ENCODE measurements around the gene FEM1A. TPM values are rescaled to one million over a fixed set of nuclear protein-coding genes. Genes with fewer than 3 reads are reported as not detected.
"Not testable (repeated sequence)": the region's sequence is repeated elsewhere in the genome, so short reads cannot be mapped to it uniquely, and the experiment has no call there.

FEM1A gene
- total RNA-seq, 1 donor from 2014 or later: 11.5 TPM

DNA sequence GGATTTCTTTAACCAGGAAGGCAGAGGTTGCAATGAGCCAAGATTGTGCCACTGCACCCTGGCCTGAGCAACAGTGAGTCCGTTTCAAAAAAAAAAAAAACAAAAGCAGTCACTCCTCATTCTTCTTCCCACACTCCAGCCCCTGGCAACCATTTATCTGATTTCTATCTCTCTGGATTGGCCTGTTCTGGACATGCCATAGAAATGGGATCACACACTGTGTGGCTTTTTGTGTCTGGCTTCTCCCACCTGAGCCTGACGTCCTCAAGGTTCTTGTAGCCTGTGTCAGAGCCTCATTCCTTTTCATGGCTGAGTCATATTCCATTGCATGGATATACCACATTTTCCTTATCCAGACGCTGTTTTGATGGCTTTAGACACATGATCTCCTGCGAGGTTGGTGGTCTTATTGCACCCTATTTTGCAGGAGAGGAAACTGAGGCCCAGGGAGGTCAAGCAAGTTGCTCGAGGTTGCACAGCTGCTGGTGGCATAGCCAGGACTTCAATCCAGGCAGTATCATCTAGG, 15.8 kb upstream of the FEM1A start:
- TF ChIP-seq, protein P1, sequence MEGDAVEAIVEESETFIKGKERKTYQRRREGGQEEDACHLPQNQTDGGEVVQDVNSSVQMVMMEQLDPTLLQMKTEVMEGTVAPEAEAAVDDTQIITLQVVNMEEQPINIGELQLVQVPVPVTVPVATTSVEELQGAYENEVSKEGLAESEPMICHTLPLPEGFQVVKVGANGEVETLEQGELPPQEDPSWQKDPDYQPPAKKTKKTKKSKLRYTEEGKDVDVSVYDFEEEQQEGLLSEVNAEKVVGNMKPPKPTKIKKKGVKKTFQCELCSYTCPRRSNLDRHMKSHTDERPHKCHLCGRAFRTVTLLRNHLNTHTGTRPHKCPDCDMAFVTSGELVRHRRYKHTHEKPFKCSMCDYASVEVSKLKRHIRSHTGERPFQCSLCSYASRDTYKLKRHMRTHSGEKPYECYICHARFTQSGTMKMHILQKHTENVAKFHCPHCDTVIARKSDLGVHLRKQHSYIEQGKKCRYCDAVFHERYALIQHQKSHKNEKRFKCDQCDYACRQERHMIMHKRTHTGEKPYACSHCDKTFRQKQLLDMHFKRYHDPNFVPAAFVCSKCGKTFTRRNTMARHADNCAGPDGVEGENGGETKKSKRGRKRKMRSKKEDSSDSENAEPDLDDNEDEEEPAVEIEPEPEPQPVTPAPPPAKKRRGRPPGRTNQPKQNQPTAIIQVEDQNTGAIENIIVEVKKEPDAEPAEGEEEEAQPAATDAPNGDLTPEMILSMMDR (IDR thresholded peaks at IDR 0.05; ENCODE audit: unreplicated experiment): no peak
- H3K9me3 Mint-ChIP-seq: peaks cover 3% of the 10 kb centered on the region
- H3K27me3 Mint-ChIP-seq (ENCODE audit: low read depth): peaks cover 31% of the 10 kb centered on the region
- no peaks in the 10 kb centered on the region for H3K4me1 Mint-ChIP-seq
- no peak for DNase-seq (ENCODE audit: low spot score in 2 of 2, unreplicated experiment in 2 of 2)
- H3K36me3 Mint-ChIP-seq: no peaks in the 10 kb centered on the region
- H3K27ac Mint-ChIP-seq: no peak overlapping the region
- H3K4me3 Mint-ChIP-seq: no peak overlapping the region

DNA sequence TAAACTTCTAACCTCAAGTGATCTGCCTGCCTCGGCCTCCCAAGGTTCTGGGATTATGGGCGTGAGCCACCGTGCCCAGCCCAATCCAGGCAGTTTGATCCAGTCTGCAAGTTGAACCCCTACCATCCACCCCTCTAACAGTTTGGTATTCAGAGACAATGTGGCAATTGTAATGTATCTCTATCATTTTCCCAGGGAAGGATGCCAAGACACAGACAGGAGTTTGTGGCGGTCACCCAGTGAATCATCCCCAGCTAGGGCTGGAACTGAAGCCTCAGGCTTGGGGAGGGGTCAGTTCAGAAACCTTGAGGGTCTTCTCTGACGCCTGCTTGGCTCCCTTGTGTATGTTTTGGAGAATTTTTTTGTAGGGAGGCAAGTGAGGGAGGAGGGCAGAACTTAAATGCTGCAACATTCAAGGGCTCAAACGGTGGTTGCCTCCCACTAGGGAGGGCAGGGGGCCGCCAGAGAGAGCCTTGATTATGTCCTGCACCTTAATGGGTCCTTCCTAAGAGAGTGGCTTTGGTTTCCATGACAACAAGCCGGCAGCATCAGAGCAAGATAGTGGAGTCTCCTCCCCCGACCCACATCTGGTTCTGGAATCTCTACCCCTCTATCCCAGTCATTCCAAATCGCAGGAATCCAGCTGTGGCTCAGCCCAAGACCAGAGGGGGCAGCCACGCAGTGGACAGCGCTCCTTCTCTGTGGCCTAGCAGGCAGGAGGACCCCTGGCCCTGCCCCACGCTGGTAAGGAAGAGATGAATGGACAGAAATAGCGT, 14.9 kb upstream of the FEM1A start:
- Mint-ChIP-seq H3K36me3 (no peaks in the 10 kb centered on the region), H3K27ac (no peak overlapping the region), H3K4me3 (no peak overlapping the region), H3K27me3 (ENCODE audit: low read depth) (peaks cover 33% of the 10 kb centered on the region), H3K9me3 (peaks cover 3% of the 10 kb centered on the region), H3K4me1 (no peaks in the 10 kb centered on the region)
- DNase-seq (ENCODE audit: low spot score in 2 of 2, unreplicated experiment in 2 of 2): no peak
- TF ChIP-seq, protein P1 (IDR thresholded peaks at IDR 0.05; ENCODE audit: unreplicated experiment): no peak

DNA sequence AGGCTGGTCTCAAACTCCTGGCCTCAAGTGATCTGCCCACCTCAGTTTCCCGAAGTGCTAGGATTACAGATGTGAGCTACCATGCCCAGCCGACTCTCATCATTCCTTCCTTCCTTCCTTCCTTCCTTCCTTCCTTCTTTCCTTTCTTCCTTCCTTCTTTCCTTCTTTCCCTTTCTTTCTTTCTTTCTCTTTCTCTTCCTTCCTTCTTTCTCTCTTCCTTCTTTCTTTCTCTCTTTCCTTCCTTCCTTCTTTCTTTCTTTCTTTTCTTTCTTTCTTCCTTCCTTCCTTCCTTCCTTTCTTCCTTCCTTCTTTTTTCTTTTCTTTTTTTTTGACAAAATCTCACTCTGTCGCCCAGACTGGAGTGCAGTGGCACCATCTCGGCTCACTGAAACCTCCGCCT, 13.4 kb upstream of the FEM1A start:
- DNase-seq (ENCODE audit: low spot score in 2 of 2, unreplicated experiment in 2 of 2); H3K36me3 Mint-ChIP-seq; H3K9me3 Mint-ChIP-seq; H3K4me3 Mint-ChIP-seq; H3K4me1 Mint-ChIP-seq; H3K27ac Mint-ChIP-seq: not testable (repeated sequence)
- peaks cover 29% of the 10 kb centered on the region for H3K27me3 Mint-ChIP-seq (ENCODE audit: low read depth)

DNA sequence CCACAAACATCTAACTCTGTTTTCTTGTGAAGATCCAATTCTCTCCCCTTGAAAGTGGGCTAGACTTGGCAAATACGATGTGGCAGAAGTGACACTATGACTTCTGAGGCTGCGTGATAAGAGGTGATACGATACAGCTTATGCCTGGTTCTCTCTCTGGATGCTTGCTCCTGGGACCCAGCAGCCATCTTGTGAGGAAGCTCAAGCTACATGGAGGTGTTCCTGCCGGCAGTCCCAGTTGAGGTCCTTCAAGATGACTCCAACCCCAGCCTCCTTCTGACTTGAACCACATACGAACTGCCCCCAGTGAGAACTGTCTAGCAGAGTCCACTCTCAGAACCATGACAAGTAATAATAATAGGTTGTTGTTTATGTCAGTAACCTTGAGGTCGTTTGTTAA, 10.7 kb upstream of the FEM1A start:
- TF ChIP-seq, protein P1 (IDR thresholded peaks at IDR 0.05; ENCODE audit: unreplicated experiment): no peak
- no peaks in the 10 kb centered on the region for H3K4me1 Mint-ChIP-seq
- no peak for DNase-seq (ENCODE audit: low spot score in 2 of 2, unreplicated experiment in 2 of 2)
- no peak overlapping the region for H3K4me3 Mint-ChIP-seq
- H3K36me3 Mint-ChIP-seq: no peaks in the 10 kb centered on the region
- H3K27me3 Mint-ChIP-seq (ENCODE audit: low read depth): peaks cover 19% of the 10 kb centered on the region
- no peak overlapping the region for H3K27ac Mint-ChIP-seq
- no peaks in the 10 kb centered on the region for H3K9me3 Mint-ChIP-seq

DNA sequence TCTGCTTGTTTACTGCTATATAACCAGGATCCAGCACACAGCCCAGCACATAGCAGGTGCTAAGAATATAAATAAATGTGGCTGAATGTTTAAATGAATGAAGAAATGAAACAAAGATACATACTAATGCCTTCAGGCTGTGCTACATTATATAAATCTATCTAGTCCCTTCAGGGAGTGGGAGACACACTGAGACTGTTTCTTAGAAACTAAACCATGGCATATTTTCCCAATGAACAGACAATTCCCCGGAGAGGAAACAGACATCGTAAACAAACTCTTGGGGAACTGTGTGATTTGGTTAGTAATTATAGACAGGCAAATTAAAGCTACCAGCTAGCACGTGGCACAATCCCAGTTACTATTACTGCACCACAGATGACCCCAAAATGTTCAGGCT, 9.7 kb upstream of the FEM1A start:
- TF ChIP-seq, protein P1 (IDR thresholded peaks at IDR 0.05; ENCODE audit: unreplicated experiment): no peak
- no peaks in the 10 kb centered on the region for H3K9me3 Mint-ChIP-seq
- H3K27ac Mint-ChIP-seq: no peak overlapping the region
- no peaks in the 10 kb centered on the region for H3K36me3 Mint-ChIP-seq
- H3K4me3 Mint-ChIP-seq: no peak overlapping the region
- peaks cover 19% of the 10 kb centered on the region for H3K27me3 Mint-ChIP-seq (ENCODE audit: low read depth)
- no peaks in the 10 kb centered on the region for H3K4me1 Mint-ChIP-seq
- no peak for DNase-seq (ENCODE audit: low spot score in 2 of 2, unreplicated experiment in 2 of 2)

DNA sequence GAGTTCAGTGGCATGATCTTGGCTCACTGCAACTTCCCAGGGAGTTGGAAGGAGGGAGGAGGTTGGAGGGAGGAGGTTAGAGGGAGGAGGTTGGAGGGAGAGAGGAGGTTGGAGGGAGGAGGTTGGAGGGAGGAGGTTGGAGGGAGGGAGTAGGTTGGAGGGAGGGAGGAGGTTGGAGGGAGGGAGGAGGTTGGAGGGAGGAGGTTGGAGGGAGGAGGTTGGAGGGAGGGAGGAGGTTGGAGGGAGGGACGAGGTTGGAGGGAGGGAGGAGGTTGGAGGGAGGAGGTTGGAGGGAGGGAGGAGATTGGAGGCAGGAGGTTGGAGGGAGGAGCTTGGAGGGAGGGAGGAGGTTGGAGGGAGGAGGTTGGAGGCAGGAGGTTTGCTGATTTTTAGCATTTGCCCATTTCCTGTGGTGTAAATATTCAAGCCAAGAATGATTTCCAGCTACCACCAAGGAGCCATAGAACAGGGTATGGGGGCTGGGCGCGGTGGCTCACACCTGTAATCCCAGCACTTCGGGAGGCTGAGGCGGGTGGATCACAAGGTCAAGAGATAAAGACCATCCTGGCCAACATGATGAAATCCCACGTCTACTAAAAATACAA, 5.0 kb upstream of the FEM1A start:
- H3K27me3 Mint-ChIP-seq (ENCODE audit: low read depth): peaks cover 20% of the 10 kb centered on the region
- not testable (repeated sequence) for DNase-seq (ENCODE audit: low spot score in 2 of 2, unreplicated experiment in 2 of 2); H3K4me1 Mint-ChIP-seq; H3K36me3 Mint-ChIP-seq; H3K27ac Mint-ChIP-seq; H3K9me3 Mint-ChIP-seq; H3K4me3 Mint-ChIP-seq

DNA sequence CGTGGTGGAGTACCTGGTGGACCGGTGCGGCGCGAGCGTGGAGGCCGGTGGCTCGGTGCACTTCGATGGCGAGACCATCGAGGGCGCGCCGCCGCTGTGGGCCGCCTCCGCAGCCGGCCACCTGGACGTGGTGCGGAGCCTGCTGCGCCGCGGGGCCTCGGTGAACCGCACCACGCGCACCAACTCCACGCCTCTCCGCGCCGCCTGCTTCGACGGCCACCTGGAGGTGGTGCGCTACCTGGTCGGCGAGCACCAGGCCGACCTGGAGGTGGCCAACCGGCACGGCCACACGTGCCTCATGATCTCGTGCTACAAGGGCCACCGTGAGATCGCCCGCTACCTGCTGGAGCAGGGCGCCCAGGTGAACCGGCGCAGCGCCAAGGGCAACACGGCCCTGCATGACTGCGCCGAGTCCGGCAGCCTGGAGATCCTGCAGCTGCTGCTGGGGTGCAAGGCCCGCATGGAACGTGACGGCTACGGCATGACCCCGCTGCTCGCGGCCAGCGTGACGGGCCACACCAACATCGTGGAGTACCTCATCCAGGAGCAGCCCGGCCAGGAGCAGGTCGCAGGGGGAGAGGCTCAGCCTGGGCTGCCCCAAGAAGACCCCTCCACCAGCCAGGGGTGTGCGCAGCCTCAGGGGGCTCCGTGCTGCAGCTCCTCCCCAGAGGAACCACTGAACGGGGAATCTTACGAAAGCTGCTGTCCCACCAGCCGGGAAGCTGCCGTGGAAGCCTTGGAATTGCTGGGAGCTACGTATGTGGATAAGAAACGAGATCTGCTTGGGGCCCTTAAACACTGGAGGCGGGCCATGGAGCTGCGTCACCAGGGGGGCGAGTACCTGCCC, 708 bp downstream of the FEM1A start:
- DNase-seq (ENCODE audit: low spot score in 2 of 2, unreplicated experiment in 2 of 2); H3K9me3 Mint-ChIP-seq; H3K36me3 Mint-ChIP-seq; H3K27me3 Mint-ChIP-seq (ENCODE audit: low read depth): not testable (repeated sequence)
- Mint-ChIP-seq H3K27ac (peak overlapping the region; percentile 86), H3K4me1 (peaks cover 13% of the 10 kb centered on the region), H3K4me3 (peak overlapping the region; percentile 76)

DNA sequence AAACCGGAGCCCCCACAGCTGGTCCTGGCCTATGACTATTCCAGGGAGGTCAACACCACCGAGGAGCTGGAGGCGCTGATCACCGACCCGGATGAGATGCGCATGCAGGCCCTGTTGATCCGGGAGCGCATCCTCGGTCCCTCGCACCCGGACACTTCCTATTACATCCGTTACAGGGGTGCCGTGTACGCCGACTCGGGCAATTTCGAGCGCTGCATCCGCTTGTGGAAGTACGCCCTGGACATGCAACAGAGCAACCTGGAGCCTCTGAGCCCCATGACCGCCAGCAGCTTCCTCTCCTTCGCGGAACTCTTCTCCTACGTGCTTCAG, 1.3 kb downstream of the FEM1A start:
- not testable (repeated sequence) for H3K9me3 Mint-ChIP-seq
- peak overlapping the region; percentile 75 for H3K27ac Mint-ChIP-seq

DNA sequence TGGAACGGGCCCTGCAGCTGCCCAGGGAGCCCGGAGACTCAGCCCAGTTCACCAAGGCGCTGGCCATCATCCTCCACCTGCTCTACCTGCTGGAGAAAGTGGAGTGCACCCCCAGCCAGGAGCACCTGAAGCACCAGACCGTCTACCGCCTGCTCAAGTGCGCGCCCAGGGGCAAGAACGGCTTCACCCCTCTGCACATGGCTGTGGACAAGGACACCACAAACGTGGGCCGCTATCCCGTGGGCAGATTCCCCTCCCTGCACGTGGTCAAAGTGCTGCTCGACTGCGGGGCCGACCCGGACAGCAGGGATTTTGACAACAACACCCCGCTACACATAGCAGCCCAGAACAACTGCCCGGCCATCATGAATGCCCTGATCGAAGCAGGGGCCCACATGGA, 1.7 kb downstream of the FEM1A start:
- not testable (repeated sequence) for DNase-seq (ENCODE audit: low spot score in 2 of 2, unreplicated experiment in 2 of 2); H3K27me3 Mint-ChIP-seq (ENCODE audit: low read depth); H3K27ac Mint-ChIP-seq; H3K9me3 Mint-ChIP-seq; H3K36me3 Mint-ChIP-seq
- Mint-ChIP-seq H3K4me3 (peak overlapping the region; percentile 76), H3K4me1 (peaks cover 13% of the 10 kb centered on the region)

More for the DNA sequence above, 1.3 kb downstream of the FEM1A start:
- H3K27me3 Mint-ChIP-seq (ENCODE audit: low read depth); DNase-seq (ENCODE audit: low spot score in 2 of 2, unreplicated experiment in 2 of 2); H3K36me3 Mint-ChIP-seq: not testable (repeated sequence)
- H3K4me3 Mint-ChIP-seq: peak overlapping the region; percentile 76
- peaks cover 13% of the 10 kb centered on the region for H3K4me1 Mint-ChIP-seq
